PC-9 (cell line): ENCODE measurements around the gene PC. TPM values are rescaled to one million over a fixed set of nuclear protein-coding genes. Genes with fewer than 3 reads are reported as not detected.

Source experiments
- BruUV-seq: library from RNA; stranded (reverse); fragments of 400-500 nt; replicated peaks from 2 replicates; lab custom pipeline; 2021; lab: Mats Ljungman, UMichigan
- CTCF ChIA-PET: fragments of 300-600 bp; sonication (Branson Sonifier 250); formaldehyde crosslinking; loops from one replicate; lab custom pipeline; 2022; ENCODE audit warnings: antibody characterized with exemption; lab: Charles Lee
- POLR2A ChIA-PET: fragments of 300-600 bp; sonication (Branson Sonifier 250); formaldehyde crosslinking; loops from one replicate; lab custom pipeline; 2022; ENCODE audit warnings: antibody characterized with exemption; ENCODE audit not compliant: unreplicated experiment; lab: Charles Lee
- DNase-seq, 2 experiments: peaks; one replicate each; pipeline versions ENCODE4 v3.0.0 to v3.0.0-alpha.2; 2015 to 2022; ENCODE audit warnings: mixed read lengths in 1 of 2
- H2AFZ ChIP-seq: fragments of 200-600 bp; sonication (generic); 2 replicates; pipeline ENCODE4 v1.8.1; 2017; ENCODE audit warnings: antibody characterized with exemption
- H3F3A ChIP-seq: fragments of 200-600 bp; sonication (generic); 2 replicates; pipeline ENCODE4 v1.8.1; 2017; ENCODE audit warnings: antibody characterized with exemption, mild to moderate bottlenecking, low read depth; ENCODE audit not compliant: insufficient read depth
- H3K27ac ChIP-seq: fragments of 200-600 bp; sonication (generic); 2 replicates; pipeline ENCODE4 v1.6.1; 2016; ENCODE audit warnings: mixed run types
- H3K27me3 ChIP-seq: fragments of 200-600 bp; sonication (generic); 2 replicates; pipeline ENCODE4 v1.6.1; 2016; ENCODE audit warnings: low read depth, mixed run types; ENCODE audit not compliant: insufficient read depth
- H3K36me3 ChIP-seq: fragments of 200-600 bp; sonication (generic); 2 replicates; pipeline ENCODE4 v1.6.1; 2016; ENCODE audit warnings: low read depth, mixed run types
- H3K4me1 ChIP-seq: fragments of 200-600 bp; sonication (generic); replicated peaks from 2 replicates; pipeline ENCODE4 v1.6.1; 2016; ENCODE audit warnings: mixed run types; ENCODE audit not compliant: insufficient read depth
- H3K4me2 ChIP-seq: fragments of 200-600 bp; sonication (generic); 2 replicates; pipeline ENCODE4 v1.6.1; 2017; ENCODE audit warnings: mixed run types
- H3K4me3 ChIP-seq: fragments of 200-600 bp; sonication (generic); 2 replicates; pipeline ENCODE4 v1.6.1; 2016; ENCODE audit warnings: mixed run types
- H3K79me2 ChIP-seq: fragments of 200-600 bp; sonication (generic); 2 replicates; pipeline ENCODE4 v1.6.1; 2017; ENCODE audit warnings: low read depth, mixed run types
- H3K9me2 ChIP-seq: fragments of 200-600 bp; sonication (generic); 2 replicates; pipeline ENCODE4 v1.8.1; 2017; ENCODE audit warnings: mild to moderate bottlenecking; ENCODE audit not compliant: insufficient read depth
- H3K9me3 ChIP-seq: fragments of 200-600 bp; sonication (generic); 2 replicates; pipeline ENCODE4 v1.8.1; 2016; ENCODE audit warnings: low read depth; ENCODE audit not compliant: insufficient read depth
- H4K20me1 ChIP-seq: fragments of 200-600 bp; sonication (generic); 2 replicates; pipeline ENCODE4 v1.8.1; 2017; ENCODE audit not compliant: insufficient read depth
- CTCF ChIP-seq: fragments of 200-600 bp; sonication (generic); conservative IDR thresholded peaks from 2 replicates; pipeline ENCODE4 v1.6.1; 2017; ENCODE audit warnings: mixed run types, antibody characterized with exemption, mild to moderate bottlenecking, moderate library complexity
- EZH2 ChIP-seq: fragments of 200-600 bp; sonication (generic); IDR thresholded peaks from 2 replicates; pipeline ENCODE4 v1.8.0; 2017; ENCODE audit warnings: antibody characterized with exemption, low read depth
- intact Hi-C: fragments of 100-400 bp; cut with micrococcal nuclease; formaldehyde crosslinking; loops from one replicate; pipeline ENCODE4 v1.10.0; 2022; ENCODE audit not compliant: unreplicated experiment
- total RNA-seq: library from RNA; stranded (reverse); gene quantifications from 2 replicates; pipeline ENCODE4 v1.2.3, GENCODE V29; 2021

The PC gene
- total RNA-seq, 1 experiment from 2014 or later: 38.9 TPM

DNA sequence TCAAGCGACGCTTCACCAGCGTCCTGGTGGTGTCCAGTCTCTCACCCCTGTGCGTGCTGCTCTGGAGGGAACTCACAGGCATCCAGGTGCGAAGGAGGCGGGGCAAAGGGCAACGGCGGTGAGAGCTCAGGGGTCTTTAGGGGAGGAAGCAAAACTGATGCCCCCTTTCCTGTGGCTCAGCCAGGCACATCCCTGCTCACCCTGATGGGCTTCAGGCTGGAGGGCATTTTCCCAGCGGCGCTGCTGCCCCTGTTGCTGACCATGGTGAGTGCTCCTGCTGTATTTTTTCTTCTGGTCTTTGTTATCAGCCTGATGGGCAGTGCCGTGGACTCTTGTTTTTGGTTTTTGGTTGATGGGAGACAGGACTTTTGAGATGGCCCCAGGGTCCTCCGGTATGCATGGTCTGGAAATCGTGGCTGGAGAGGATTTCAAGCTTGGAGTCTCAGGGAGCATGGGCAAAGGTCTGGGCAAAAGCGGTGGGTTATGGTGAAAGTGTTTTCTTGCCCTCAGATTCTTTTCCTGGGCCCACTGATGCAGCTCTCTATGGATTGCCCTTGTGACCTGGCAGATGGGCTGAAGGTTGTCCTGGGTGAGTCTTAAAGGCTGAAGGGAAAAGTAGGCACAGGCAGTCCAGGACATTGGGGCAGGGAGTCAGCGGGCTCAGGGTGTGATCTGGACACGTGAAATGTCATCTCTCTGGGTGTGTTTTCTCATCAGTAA lies 114.2 kb downstream of the PC start:
- Histone ChIP-seq H3K27me3 (no peaks in the 10 kb centered on the region), H3K27ac (peak overlapping the region; percentile 67), H4K20me1 (peaks cover 9% of the 10 kb centered on the region; the same call in 1 of the 2 replicates), H3K4me3 (peak overlapping the region; percentile 94), H3F3A (peaks cover 59% of the 10 kb centered on the region), H3K79me2 (peaks cover 61% of the 10 kb centered on the region), H3K9me3 (no peaks in the 10 kb centered on the region), H3K9me2 (no peaks in the 10 kb centered on the region), H3K4me1 (peaks cover 57% of the 10 kb centered on the region), H2AFZ (peak overlapping the region; percentile 94), H3K36me3 (peaks cover 18% of the 10 kb centered on the region; the same call in 1 of the 2 replicates), H3K4me2 (peak overlapping the region; percentile 91)
- POLR2A ChIA-PET: interaction anchor here (0.6 kb wide), 2 partner anchors 12 to 206 kb away, joined by 3 to 7 read pairs; no protein-coding TSS in a partner anchor
- BruUV-seq: TSS peak; percentile 64
- CTCF ChIA-PET: interaction anchor here (0.6 to 1.0 kb wide), 5 partner anchors 12 to 343 kb away, joined by 3 to 9 read pairs (median 4); no protein-coding TSS in a partner anchor
- no peak for TF ChIP-seq EZH2
- TF ChIP-seq CTCF: no peak
- DNase-seq: no peak
- intact Hi-C loops: loop anchor here (1.0 to 10.0 kb wide), 4 partner anchors 36 to 531 kb away; partner anchors contain the start of genes C11orf86, CLCF1 and RHOD

DNA sequence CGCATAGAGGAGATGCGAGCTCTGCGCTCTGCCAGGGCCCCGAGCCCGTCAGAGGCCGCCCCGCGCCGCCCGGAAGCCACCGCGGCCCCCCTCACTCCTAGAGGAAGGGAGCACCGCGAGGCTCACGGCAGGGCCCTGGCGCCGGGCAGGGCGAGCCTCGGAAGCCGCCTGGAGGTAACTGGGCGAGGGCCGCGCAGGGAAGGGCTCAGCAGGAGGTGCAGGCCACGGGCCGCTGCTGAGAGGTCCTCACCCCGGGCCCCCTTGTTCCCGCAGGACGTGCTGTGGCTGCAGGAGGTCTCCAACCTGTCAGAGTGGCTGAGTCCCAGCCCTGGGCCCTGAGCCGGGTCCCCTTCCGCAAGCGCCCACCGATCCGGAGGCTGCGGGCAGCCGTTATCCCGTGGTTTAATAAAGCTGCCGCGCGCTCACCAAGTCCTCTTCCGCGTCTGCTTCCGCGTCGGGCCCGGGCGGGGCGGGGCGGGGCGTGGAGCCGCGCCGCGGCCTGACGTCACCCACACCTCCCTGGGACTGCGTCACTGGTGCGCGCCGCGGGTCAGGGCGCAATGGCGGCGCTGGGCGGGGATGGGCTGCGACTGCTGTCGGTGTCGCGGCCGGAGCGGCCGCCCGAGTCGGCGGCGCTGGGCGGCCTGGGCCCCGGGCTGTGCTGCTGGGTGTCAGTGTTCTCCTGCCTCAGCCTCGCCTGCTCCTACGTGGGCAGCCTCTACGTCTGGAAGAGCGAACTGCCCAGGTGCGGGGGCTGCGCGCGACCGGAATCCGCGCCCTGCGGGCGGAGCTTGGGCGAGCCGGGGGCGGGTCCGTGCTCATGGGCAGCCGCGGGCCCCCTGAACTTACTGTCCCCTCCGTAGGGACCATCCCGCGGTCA lies 115.0 kb downstream of the PC start, which contains the start of gene RCE1:
Gene RCE1 (plus strand): TSS at position 546 of the 880 bp plus-strand sequence. CDS start 15 bp downstream, at position 561.
- Histone ChIP-seq H3K79me2 (peaks cover 61% of the 10 kb centered on the region), H3K36me3 (peaks cover 19% of the 10 kb centered on the region; the same call in 1 of the 2 replicates)
- BruUV-seq: no TSS peak

More for the DNA sequence above, 115.0 kb downstream of the PC start, which contains the start of gene RCE1:
- Histone ChIP-seq H4K20me1 (peaks cover 9% of the 10 kb centered on the region; the same call in 1 of the 2 replicates), H3K27ac (peak within 1 kb of the TSS; percentile 67), H3K27me3 (no peaks in the 10 kb centered on the region), H3K4me2 (peak within 1 kb of the TSS; percentile 100), H3F3A (peaks cover 54% of the 10 kb centered on the region), H3K9me2 (no peaks in the 10 kb centered on the region), H2AFZ (peak within 1 kb of the TSS; percentile 94), H3K4me1 (peaks cover 52% of the 10 kb centered on the region), H3K4me3 (peak within 1 kb of the TSS; percentile 94), H3K9me3 (no peaks in the 10 kb centered on the region)
- CTCF ChIA-PET: interaction anchor here (0.5 to 0.9 kb wide), 3 partner anchors 92 to 461 kb away, joined by 3 to 4 read pairs (median 4); no protein-coding TSS in a partner anchor
- TF ChIP-seq EZH2: no peak
- TF ChIP-seq CTCF: no peak
- POLR2A ChIA-PET: interaction anchor here (0.6 to 1.0 kb wide), 6 partner anchors 13 to 205 kb away, joined by 3 to 7 read pairs (median 4); partner anchors contain the start of gene SYT12
- intact Hi-C loops: loop anchor here (1.0 to 10.0 kb wide), 4 partner anchors 37 to 532 kb away; partner anchors contain the start of genes C11orf86, CLCF1 and RHOD
- peak; percentile 79 to 93 for DNase-seq
